IMR-90 (cell line): ENCODE data around the gene BMPER. TPM values are rescaled to one million over a fixed set of nuclear protein-coding genes. Genes with fewer than 3 reads are reported as not detected.

Experiments
- ATAC-seq: fragments of 200-7000 bp; cut with Tn5 transposase; 2 replicates; pipeline ENCODE4 v1.9.1; 2020; ENCODE audit warnings: low read depth, mild to moderate bottlenecking, moderate library complexity
- BruUV-seq: library from RNA; stranded (reverse); fragments of 400-500 nt; replicated peaks from 2 replicates; lab custom pipeline; 2021; lab: Mats Ljungman, UMichigan
- CTCF ChIA-PET: fragments of 300-600 bp; formaldehyde crosslinking; extraction: SDS; loops from one replicate; lab custom pipeline; 2021; ENCODE audit warnings: antibody characterized with exemption; lab: Yijun Ruan, JAX
- POLR2A ChIA-PET: fragments of 300-600 bp; sonication (Branson Sonifier 250); formaldehyde crosslinking; loops from one replicate; lab custom pipeline; 2022; ENCODE audit warnings: antibody characterized with exemption; ENCODE audit not compliant: unreplicated experiment; lab: Charles Lee
- DNase-seq: peaks from one replicate; pipeline ENCODE4 v3.0.0; 2013
- H2AFZ ChIP-seq: replicated peaks from 2 replicates; pipeline ENCODE3; 2013; ENCODE audit warnings: low read length, mild to moderate bottlenecking; ENCODE audit not compliant: poor library complexity
- H2AK5ac ChIP-seq: 2 replicates; pipeline ENCODE4 v1.6.1; 2013; ENCODE audit warnings: low read depth, low read length, inconsistent platforms
- H2AK9ac ChIP-seq: replicated peaks from 2 replicates; pipeline ENCODE3; 2013; ENCODE audit warnings: mild to moderate bottlenecking, low read depth, low read length, moderate library complexity; ENCODE audit not compliant: poor library complexity
- H2BK120ac ChIP-seq: 2 replicates; pipeline ENCODE4 v1.6.1; 2013; ENCODE audit warnings: low read depth, low read length, inconsistent platforms
- H2BK15ac ChIP-seq: 3 replicates; pipeline ENCODE4 v1.6.1; 2013; ENCODE audit warnings: low read depth, low read length, inconsistent platforms
- H2BK20ac ChIP-seq: 2 replicates; pipeline ENCODE4 v1.6.1; 2013; ENCODE audit warnings: low read depth, mild to moderate bottlenecking, inconsistent platforms, low read length, moderate library complexity
- H2BK5ac ChIP-seq: 2 replicates; pipeline ENCODE4 v1.6.1; 2013; ENCODE audit warnings: mild to moderate bottlenecking, low read depth, low read length, inconsistent platforms; ENCODE audit not compliant: poor library complexity, severe bottlenecking
- H3K14ac ChIP-seq: replicated peaks from 2 replicates; pipeline ENCODE4 v1.6.1; 2013; ENCODE audit warnings: low read depth, low read length, inconsistent platforms
- H3K18ac ChIP-seq: 2 replicates; pipeline ENCODE4 v1.6.1; 2013; ENCODE audit warnings: low read depth, low read length, control low read depth
- H3K23ac ChIP-seq: 2 replicates; pipeline ENCODE4 v1.6.1; 2013; ENCODE audit warnings: low read depth, low read length, inconsistent platforms
- H3K27ac ChIP-seq: 2 replicates; pipeline ENCODE4 v1.5.1; 2013; ENCODE audit warnings: mild to moderate bottlenecking, control low read depth, low read length; ENCODE audit not compliant: insufficient read depth
- H3K27me3 ChIP-seq: 2 replicates; pipeline ENCODE4 v1.6.1; 2013; ENCODE audit warnings: low read length; ENCODE audit not compliant: control insufficient read depth, insufficient read depth
- H3K36me3 ChIP-seq: 2 replicates; pipeline ENCODE4 v1.6.1; 2013; ENCODE audit warnings: low read length, mixed read lengths; ENCODE audit not compliant: control insufficient read depth, insufficient read depth
- H3K4ac ChIP-seq: 2 replicates; pipeline ENCODE4 v1.6.1; 2013; ENCODE audit warnings: low read depth, low read length, inconsistent platforms
- H3K4me1 ChIP-seq: 2 replicates; pipeline ENCODE4 v1.6.1; 2013; ENCODE audit warnings: low read length, mixed read lengths; ENCODE audit not compliant: control insufficient read depth, insufficient read depth
- H3K4me2 ChIP-seq: 2 replicates; pipeline ENCODE4 v1.6.1; 2013; ENCODE audit warnings: low read depth, mild to moderate bottlenecking, control low read depth, low read length, moderate library complexity
- H3K4me3 ChIP-seq: 2 replicates; pipeline ENCODE4 v1.5.1; 2013; ENCODE audit warnings: low read depth, mild to moderate bottlenecking, control low read depth, low read length, moderate library complexity; ENCODE audit not compliant: insufficient read depth
- H3K56ac ChIP-seq: 2 replicates; pipeline ENCODE4 v1.6.1; 2013; ENCODE audit warnings: low read length, inconsistent platforms; ENCODE audit not compliant: insufficient read depth; ENCODE audit errors: extremely low read depth
- H3K79me1 ChIP-seq, 2 experiments: 2 replicates each; pipeline ENCODE4 v1.6.1; 2013; ENCODE audit warnings: low read length in 2 of 2, inconsistent platforms in 1 of 2, low read depth in 1 of 2
- H3K9ac ChIP-seq: 2 replicates; pipeline ENCODE4 v1.6.1; 2013; ENCODE audit warnings: low read depth, low read length, control low read depth
- H3K9me1 ChIP-seq: 2 replicates; pipeline ENCODE4 v1.6.1; 2013; ENCODE audit warnings: low read length, inconsistent platforms; ENCODE audit not compliant: insufficient read depth
- H3K9me3 ChIP-seq: 2 replicates; pipeline ENCODE4 v1.6.1; 2013; ENCODE audit warnings: low read length; ENCODE audit not compliant: control insufficient read depth, insufficient read depth
- H4K20me1 ChIP-seq: 2 replicates; pipeline ENCODE4 v1.6.1; 2013; ENCODE audit warnings: low read length, inconsistent platforms; ENCODE audit not compliant: insufficient read depth
- H4K5ac ChIP-seq: 2 replicates; pipeline ENCODE4 v1.6.1; 2013; ENCODE audit warnings: mild to moderate bottlenecking, low read depth, low read length, control low read depth
- H4K8ac ChIP-seq, 2 experiments: 2 replicates each; pipeline ENCODE4 v1.6.1; 2013; ENCODE audit warnings: low read depth in 2 of 2, low read length in 2 of 2, control low read depth in 1 of 2, inconsistent platforms in 1 of 2
- H4K91ac ChIP-seq: 2 replicates; pipeline ENCODE4 v1.6.1; 2013; ENCODE audit warnings: low read depth, low read length, inconsistent platforms; ENCODE audit not compliant: insufficient read depth
- BHLHE40 ChIP-seq: fragments of 150-350 bp; IDR thresholded peaks from 2 replicates; pipeline ENCODE4 v1.6.1; 2016; ENCODE audit warnings: mild to moderate bottlenecking, low read depth, low read length
- CEBPB ChIP-seq: IDR thresholded peaks from 2 replicates; pipeline ENCODE4 v1.6.1; 2012; ENCODE audit warnings: low read depth, low read length, improper control_type of control experiment
- FOS ChIP-seq: fragments of 150-350 bp; IDR thresholded peaks from 2 replicates; pipeline ENCODE4 v1.6.1; 2016; ENCODE audit warnings: low read depth, low read length
- RCOR1 ChIP-seq: IDR thresholded peaks from 2 replicates; pipeline ENCODE4 v1.6.1; 2012; ENCODE audit warnings: mild to moderate bottlenecking, low read length, improper control_type of control experiment; ENCODE audit not compliant: insufficient replicate concordance
- WGBS, 2 experiments: methylation state at CpG; one replicate each; pipeline versions ENCODE4 v1.1.5 to v1.1.7; 2013; ENCODE audit warnings: missing lambda C conversion rate in 2 of 2; ENCODE audit not compliant: insufficient read length in 1 of 2; ENCODE audit errors: extremely low coverage in 2 of 2; 5-methylcytosine and 5-hydroxymethylcytosine counted together
- dilution Hi-C: fragments of 300-500 bp; cut with HindIII; formaldehyde crosslinking; loops from one replicate; pipeline ENCODE4 v1.14.3; 2018; ENCODE audit warnings: low sequenced_read_pairs; ENCODE audit not compliant: unreplicated experiment
- in situ Hi-C: fragments of 300-500 bp; cut with MboI; formaldehyde crosslinking; loops from 3 replicates; pipeline ENCODE4 v1.14.3; 2019; ENCODE audit warnings: low sequenced_read_pairs, inconsistent platforms, mixed read lengths
- intact Hi-C: fragments of 100-400 bp; cut with micrococcal nuclease; formaldehyde crosslinking; loops from 2 replicates; pipeline ENCODE4 v1.10.0; 2022
- polyA plus RNA-seq, 3 experiments: library from polyadenylated mRNA; depleted of rRNA; stranded (reverse); fragments of >200 nt; gene quantifications; 2 replicates each; pipeline ENCODE4 v1.2.3, GENCODE V29; 2012; ENCODE audit warnings: low replicate concordance in 1 of 3
- total RNA-seq: library from RNA; depleted of rRNA; stranded (reverse); fragments of >200 nt; gene quantifications from 2 replicates; pipeline ENCODE4 v1.2.3, GENCODE V29; 2012

Gene BMPER
- total and polyA plus RNA-seq, 2 of the 4 experiments (the other 2 are of a cell fraction) = 6.2 to 7.9 TPM

DNA sequence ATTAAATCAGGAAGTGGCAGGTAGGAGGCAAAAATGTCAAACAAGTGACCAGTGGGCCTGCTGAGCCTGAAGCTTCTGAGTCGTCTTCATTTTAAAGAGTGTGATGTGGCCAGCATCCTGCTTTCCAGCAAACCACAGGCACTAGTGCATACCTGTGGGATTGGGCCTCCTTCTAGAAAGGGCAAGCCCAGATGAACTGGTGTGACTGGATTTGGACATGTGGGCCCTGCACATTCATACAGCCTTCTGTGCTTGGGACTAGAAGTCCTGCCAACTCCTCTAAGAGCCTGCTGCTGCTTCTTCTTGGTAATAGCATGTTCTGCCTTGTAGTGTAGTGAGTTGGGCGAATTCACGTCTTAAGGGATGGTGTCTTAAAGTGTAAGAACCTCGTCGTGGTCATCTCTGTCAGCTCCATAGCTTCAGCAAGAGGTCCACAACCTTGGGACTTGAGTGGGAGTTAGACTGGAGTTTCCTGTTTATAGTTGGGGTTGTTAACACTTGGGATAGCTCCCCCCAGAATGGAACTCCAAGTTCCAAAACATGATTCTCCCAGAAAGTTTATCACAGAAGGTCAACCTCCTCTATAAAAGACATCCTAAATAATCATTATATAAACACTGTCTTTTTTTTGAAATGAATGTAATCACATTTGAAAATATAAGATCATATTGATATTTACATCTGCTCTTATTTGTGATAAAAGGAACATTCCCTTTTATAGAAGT lies 11.2 kb downstream of the BMPER start:
- intact Hi-C loops = no loop called here
- dilution Hi-C loops = no loop called here
- Histone ChIP-seq H3K79me1 (no peaks in the 10 kb centered on the region), H4K8ac (no peak overlapping the region), H4K20me1 (no peaks in the 10 kb centered on the region), H3K14ac (peak overlapping the region; percentile 12; the same call in 1 of the 2 replicates), H2BK120ac (no peak overlapping the region; the same call in 1 of the 2 replicates), H2BK20ac (no peak overlapping the region), H3K18ac (no peak overlapping the region; the same call in 1 of the 2 replicates), H2AK9ac (no peak overlapping the region), H3K4me3 (no peak overlapping the region), H3K4me2 (peak overlapping the region; percentile 35; the same call in 1 of the 2 replicates), H3K9ac (no peak overlapping the region), H3K36me3 (peaks cover 1% of the 10 kb centered on the region; the same call in 1 of the 2 replicates), H3K4me1 (peaks cover 5% of the 10 kb centered on the region), H3K4ac (peak overlapping the region; percentile 15; the same call in 1 of the 2 replicates), H3K27me3 (no peaks in the 10 kb centered on the region), H2AK5ac (no peak overlapping the region), H4K5ac (no peak overlapping the region), H2BK5ac (no peak overlapping the region), H2AFZ (peak overlapping the region; percentile 2), H3K9me1 (peaks cover 4% of the 10 kb centered on the region; the same call in 1 of the 2 replicates), H3K27ac (no peak overlapping the region), H2BK15ac (peak overlapping the region; percentile 15; the same call in 1 of the 3 replicates), H3K23ac (no peak overlapping the region), H4K91ac (no peak overlapping the region), H3K9me3 (no peaks in the 10 kb centered on the region), H3K56ac (no peak overlapping the region)
- POLR2A ChIA-PET = no interaction called here
- BruUV-seq = no TSS peak
- ATAC-seq (peak; percentile 37), DNase-seq (peak; percentile 58)
- in situ Hi-C loops = no loop called here
- TF ChIP-seq RCOR1 (no peak), CEBPB (no peak), FOS (no peak), BHLHE40 (no peak)
- no CpG with 5 or more reads among the region's 5 CpGs for WGBS, 2 experiments
- CTCF ChIA-PET = interaction anchor here (0.5 to 1.3 kb wide), 4 partner anchors 12 to 66 kb away, joined by 3 to 4 read pairs (median 4); no protein-coding TSS in a partner anchor
